HG02852 (cell line): ENCODE data around the gene SCD5.

Experiments
- ATAC-seq: cut with Tn5 transposase; IDR thresholded peaks from one replicate; pipeline ENCODE4 v1.9.1; 2021; ENCODE audit warnings: mild to moderate bottlenecking, moderate library complexity; ENCODE audit not compliant: unreplicated experiment

The SCD5 gene

DNA sequence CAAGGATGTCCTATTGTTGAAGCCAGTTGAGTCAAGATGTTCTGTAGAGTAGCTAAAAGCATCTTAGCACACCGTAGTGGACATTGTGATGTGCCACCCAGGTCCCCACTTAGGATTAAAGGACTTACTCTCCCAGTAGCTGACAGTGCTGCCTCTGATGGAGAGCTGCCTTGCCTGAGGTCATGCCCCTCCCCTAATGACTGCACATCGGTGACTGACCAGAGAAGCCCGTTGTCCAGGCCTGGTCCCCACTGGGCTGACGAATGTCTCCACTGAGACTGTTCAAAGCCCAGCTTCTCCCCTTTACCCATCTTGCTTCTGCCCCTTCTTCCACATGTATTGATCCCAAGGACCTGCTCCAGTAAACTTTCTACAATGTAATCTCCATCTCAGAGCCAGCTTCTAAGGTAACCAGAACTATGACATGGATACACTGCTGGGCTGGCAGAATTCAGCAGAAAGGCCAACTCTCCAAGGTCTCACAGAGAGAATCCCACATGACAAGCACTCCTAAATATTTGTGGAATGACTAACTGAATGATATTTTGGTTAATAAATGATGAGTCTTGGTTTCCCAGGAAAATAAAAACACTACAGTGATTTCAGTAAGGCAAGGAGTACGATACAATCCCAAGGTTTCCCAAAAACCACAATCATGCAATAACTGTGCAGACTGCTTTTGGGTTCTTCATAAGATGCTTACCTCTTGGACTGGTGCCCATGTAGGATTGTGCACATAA is 154.4 kb downstream of the SCD5 start:
- ATAC-seq: no peak

DNA sequence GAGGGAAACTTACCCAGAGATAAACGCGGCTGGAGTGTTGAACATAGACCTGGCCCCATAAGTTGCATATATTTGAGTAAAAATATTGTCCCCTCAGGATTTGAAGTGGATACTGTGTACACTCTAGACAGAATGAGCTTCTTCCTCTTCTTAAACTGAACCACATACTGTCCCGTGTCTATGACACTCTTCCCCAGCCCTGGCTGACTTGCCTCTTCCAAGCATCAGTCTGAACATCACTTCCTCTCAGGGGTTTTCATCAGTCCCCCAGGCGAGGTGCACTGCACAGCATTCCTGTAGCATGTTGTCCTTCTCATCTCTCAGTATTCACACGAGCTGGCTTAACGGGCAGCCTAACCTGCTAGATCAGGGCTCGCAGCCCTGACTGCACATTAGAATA is 156.3 kb downstream of the SCD5 start:
- no peak for ATAC-seq

DNA sequence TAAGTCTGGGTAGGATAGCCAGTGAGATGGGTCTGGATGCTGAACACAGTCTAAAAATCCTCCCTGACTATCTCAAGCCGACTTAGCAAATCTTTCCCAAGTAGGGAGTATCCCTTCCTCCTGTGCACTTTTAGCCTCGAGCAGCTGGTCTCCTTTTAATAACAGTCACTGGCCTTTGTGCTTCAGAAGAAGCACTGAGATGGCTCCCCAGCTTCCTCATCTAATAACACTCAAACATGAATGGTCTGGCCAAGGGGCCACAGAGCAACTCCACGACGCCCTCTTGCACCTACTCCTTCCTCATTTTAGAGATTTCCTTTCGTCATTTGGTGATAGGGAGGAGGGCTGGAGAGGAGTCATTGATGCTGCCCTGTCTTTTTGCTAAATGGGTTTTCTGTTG is 158.1 kb downstream of the SCD5 start:
- no peak for ATAC-seq

DNA sequence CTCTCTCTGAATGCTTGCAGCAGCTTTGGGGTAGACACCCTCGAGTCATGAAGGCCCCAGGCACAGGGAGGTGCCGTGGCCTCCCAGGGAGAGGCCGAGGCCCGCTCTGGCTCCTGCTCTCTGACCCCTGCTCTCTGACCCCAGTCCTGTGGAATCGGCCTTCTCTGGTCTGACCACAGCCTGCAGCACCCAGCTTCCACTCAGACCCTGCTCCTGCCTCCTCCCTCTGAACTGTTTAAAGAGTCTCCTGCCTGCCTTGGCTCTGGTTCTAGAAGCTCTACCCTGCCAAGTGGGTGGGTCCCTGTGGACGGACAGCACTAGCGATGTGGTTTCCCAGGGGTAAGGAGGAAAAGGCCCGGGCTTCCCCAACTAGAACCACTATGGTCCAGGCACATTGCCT is 158.6 kb downstream of the SCD5 start:
- no peak for ATAC-seq

DNA sequence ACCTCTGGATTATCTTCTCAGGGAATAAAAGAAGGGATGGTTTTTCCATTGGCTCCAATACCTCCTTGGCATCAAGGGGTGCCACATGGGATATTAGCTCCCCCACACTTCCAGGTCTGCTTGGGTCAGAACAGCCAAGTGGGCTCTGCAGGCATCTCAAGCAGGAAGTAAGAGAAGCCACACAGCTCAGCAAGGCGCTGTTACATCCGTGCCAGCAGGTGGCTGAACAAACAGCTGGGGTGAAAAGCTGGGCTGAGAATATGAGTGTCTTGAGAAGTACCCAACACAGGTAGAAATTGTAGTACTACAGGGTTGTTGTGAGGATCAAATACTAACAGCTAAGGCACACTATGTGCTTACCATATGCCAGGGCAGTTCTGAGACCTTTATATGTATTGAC is 160.1 kb downstream of the SCD5 start:
- no peak for ATAC-seq

DNA sequence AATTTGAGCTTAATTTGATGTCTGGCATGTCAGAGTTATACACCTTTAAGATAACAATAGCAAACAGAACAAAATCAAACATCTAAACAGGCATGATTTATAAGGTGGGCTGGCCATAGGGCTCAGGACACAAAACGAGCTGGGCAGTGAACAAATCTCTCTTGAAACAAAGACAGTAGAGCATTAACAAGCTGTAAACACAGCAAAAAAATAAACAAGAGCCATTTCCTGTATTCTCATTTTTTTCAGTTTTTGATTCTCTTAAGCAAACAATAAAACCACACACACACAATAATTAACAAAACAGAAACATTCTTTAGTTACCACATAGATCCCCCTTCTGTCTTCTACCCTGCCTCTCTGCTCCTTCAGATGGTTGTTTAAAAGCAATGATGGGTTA is 168.5 kb downstream of the SCD5 start:
- no peak for ATAC-seq

DNA sequence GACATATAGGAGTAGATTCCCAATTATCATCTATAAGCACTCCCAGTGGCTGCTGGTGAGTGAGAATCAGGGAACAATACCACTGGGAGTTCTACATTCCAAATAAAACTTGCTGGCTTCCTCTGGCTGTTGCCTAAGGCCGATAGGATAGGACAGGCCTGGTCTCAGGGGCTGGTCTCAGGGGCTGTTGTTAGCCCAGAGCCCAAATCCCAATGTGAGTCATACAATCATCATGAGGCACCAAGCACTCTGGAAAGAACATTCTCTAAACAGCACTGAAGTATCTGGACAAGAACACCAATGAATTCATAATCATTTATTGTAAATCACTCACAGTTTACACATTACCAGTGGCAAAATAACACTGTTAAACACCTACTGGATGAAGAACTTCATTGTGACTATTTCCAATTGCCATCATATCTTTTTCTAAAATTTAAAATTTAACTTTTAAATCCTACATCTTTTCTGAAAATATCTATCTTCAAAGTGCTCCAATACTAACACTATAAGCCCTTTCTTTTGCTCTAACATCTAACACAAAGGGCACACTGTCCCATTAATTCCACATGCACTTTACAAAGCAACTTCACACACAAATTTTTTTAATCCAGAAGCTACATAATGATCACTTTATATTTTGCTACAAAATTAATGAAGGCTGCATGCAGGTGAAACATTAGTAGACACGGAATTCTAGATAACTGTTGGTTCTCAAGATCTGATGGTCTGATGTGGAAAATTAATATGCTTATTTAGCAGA is 169.2 kb downstream of the SCD5 start:
- ATAC-seq: no peak

DNA sequence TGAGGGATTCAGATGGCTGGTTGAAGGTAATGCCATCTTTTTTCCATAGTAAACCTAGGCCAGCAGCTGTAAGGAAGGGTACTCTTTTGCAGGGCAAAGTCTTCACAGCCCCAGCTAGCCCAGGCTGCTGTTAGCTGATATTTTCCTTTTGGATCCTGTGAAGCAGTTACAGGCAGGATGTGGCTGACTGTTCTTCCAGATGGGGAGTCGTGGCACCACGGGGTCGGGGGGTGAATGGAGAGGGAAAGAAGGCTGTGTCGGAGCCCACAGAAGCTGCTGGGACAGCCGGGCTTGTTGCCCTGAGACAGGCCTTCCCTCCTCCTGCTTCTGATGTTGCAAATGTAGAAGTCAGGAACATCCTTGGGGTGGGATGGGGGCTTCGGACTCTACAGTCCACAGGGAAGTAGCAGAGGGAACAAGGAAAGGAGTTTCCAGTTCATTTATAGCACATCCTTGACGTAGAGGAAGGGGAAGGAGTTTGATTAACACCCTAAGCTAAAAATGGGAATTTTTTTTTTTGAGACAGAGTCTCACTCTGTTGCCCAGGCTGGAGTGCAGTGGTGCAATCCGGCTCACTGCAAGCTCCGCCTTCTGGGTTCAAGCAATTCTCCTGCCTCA is 172.2 kb downstream of the SCD5 start:
- ATAC-seq: no peak

DNA sequence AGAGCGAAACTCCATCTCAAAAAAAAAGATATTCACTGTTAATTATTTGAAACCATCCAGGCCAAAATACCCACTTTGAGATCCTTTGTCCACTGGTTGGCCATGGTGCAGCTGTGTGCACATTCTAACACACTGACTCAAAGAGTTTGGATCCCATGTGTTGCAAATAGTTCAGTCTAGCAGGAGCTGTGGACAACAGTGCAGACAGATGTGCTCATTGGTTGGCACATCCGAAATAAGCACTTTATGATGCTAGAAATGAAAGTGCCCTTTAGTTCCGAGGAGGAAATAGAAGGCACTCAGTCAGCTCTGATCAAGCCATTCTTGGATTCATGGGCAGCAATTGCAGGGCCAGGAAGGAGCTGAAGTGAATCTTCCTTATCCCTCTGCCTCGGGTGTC is 173.8 kb downstream of the SCD5 start:
- ATAC-seq: no peak

DNA sequence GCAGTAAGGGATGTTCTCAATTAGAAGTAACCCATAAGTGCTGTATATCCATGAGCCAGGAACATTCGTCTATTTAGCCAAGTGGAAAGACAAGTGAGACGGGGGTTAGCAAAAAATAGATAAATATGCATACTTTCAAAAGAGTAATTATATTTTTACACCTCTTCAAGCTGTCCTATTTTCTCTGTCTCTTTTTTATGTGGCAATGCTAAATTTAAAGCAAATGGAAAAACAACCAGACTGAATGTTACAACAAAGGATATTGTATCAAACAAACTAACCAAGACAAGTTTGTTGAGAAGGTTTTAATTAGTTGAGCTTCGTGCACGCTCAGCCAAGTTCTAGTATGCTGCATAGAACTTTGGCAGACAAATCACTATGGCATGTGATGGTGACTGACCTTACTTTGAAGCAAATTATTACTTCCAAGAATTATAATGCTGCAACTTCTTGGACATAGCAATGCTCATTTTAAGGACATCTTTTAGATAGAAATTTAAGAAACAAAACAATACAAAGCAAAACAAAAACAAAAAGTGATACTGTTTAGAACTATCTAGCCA is 175.4 kb downstream of the SCD5 start:
- no peak for ATAC-seq

DNA sequence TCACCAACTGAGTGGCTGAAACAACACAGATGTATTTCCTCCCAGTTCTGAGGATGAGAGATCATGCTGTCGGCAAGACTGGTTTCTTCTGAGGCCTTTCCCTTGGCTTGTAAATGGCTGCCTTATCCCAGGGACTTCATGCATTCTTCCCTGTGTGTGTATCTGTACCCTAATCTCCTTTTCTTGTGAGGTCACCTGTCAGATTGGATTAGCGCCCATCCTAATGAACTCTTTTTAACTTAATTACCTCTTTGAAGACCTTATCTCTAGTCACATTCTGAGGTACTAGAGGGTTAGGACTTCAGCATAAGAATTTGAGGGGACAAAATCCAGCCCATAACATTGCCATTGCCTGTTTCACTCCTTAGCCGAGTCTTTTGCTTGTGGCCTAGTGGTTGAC is 177.3 kb downstream of the SCD5 start:
- ATAC-seq: no peak

DNA sequence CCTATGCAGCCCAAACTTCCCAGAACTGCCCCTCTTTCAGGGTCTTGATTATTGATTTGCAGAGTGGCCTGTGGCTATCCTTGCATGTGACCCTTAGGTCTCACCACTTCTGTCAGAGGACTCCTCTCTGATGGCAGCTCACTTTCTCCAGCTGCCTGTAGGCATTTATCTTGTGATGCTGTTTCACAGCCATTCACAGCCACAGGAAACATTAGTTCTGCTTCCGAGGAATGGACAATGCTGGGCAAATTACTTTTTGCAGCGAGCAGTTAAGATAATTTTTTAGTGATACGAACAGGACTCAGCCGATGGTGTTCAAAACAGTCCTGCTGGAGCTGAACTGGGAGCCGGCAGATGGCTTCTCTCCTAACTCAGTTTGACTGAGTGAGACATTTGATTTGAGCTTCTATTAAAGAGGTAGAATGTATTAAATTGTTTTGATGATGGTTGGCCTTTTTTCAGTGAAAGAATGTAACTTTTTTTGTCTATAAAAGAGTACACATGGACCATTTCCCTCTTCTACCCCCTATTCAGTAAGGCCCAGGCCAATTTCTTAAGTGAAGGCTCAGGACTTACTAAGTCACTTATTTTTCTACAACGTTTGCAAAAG is 178.4 kb downstream of the SCD5 start:
- no peak for ATAC-seq

DNA sequence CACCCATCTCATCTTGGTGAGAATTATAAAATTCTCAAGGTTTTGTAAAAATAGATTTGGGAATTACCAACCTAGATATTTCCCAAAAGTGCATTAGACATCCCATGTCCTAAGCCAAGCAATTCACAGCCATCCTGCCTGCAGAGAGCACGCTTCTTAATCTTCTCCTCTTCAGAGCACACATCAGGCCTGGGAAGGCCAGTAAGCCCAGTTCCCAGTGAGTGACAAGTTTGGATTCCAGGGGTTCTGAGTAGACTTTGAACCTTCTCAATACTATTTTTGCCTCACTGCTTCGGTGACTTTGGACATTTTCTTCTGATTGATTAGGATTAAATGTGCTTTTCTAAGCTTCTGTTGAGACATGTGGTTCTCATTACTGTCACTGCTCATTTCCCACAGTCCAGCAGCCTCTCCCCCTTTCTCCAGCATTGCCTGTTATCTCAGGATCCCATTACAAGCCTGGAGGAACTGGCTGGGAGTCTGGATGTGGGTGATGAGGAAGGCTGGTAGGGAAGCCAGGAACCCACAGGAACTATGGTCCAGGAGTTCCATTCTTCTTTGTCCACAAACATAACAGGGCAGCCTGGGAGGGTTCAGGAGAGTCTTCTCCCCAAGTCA is 180.4 kb downstream of the SCD5 start:
- no peak for ATAC-seq

DNA sequence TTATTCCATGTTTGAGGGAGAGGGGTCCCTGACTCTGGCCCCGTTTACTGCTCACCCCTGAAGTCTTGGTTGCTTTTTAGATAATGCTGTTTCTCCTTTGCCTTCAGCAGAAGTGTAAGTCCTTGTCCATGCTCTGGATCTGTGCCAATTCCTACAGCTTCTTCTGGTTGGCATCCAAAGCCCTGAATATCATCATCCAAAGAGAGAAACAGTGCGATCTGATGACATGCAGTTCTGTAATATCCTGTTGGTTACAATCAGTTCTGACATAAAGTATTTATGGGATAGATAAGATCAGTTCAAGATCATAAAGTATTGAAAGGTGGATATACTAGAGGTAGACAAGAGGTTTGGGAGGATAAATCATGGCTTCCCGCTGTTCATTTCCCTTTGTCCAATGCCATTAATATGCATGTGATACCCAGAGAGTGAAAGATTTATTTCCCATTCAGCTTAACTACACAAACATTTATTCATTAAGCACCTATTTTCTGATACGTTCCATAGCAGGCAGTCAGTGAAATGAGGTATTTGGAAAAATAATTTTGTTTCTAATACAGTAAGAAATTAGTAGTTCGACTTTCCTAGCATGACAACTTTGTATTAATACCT is 183.7 kb downstream of the SCD5 start:
- ATAC-seq: no peak

DNA sequence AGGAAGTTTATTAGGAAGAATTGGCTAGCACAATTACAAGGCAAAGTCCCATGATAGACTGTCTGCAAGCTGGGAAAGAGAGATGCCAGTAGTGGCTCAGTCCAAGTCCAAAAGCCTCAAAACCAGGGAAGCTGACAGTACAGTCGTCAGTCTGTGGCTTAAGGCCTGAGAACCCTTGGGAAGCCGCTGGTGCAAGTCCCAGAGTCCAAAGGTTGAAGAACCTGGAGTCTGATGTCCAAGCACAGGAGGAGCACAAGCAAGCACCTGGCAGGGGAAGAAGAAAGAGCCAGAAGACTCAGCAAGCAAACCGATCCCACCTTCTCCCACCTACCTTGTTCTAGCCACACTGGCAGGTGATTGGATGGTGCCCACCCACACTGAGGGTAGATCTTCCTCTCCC is 185.5 kb downstream of the SCD5 start:
- ATAC-seq: no peak

DNA sequence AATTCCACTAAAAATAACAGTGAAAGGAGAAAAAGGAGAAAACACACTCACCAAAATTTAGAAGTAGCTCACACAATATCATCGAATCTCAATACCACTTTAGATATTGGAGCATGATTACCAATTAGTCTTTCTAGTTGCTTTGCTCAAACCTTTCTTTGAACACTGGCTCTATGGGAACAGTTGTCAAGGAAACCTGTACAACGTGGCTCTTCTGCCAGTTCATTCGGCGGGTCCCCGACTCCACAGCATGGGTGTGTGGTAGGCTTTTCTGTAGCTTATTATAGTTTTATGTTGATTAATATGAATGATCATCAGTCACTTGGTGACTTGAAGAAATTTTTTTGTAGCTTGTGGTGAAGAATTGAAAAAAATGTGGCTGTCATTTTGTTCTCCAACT is 186.6 kb downstream of the SCD5 start:
- ATAC-seq: no peak

DNA sequence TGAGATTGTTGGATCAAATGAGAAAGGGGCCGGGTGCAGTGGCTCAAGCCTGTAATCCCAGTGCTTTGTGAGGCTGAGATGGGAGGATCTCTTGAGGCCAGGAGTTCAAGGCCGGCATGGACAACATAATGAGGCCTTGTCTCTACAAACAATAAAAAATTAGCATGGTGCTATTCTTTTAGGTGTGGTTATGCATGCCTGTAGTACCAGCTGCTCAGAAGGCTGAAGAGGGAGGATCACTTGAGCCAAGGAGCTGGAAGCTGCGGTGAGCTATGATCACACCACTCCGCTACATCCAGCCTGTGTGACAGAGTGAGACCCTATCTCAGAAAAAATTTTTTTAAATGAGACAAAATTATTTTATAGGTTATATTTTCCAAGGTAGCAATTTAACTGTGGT is 187.1 kb downstream of the SCD5 start:
- no peak for ATAC-seq

DNA sequence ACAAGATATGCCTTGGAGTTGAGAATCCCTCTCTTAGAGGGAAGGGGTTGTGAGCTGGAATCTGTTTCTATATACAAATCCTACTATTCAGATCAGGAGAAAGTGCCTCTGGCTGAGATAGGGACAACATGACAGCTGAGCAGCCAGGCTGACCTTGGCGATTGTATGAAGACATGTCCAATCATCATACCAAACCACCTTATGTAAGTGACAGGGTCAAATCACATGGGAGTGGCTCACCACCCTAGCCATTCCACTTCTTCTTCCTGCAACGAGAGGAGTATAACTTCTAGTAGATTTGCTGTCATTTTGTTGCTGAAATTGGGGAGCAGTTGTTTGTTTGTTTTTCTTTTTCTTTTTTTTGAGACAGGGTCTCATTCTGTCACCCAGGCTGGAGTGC is 188.6 kb downstream of the SCD5 start:
- no peak for ATAC-seq

DNA sequence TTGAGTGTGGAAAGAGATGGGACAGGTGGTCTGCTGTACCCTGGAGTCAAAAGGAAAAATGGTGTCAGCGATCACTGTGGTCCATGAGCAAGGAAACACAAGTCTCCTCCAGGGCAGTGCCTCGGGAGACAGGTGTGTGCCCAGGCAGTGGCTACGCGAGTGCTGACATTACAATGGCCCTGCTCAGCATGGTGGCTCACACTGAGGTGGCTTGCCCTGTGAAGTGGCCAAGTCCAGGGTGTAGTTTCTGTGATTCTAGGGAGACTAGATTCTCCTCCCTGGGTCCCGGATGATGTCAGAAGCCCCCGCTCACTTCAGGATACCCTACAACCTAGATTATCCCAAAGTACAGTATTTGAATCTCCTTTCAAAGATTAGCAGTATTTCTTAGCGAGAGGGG is 192.0 kb downstream of the SCD5 start:
- no peak for ATAC-seq

DNA sequence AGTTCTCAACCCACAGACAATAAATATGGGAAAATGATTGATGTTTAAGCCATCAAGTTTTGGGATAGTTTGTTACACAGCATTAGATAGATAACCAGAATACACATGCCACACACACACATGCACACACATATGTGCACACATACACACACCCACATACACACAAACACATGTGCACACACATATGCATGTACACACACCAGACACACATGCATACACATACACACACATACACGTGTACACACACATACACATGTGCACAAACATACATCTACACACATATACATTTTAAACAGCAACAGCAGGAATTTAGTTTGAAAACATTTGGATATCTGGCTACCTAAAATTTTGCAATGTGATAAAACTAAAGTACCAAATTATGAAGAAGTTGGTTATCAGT is 194.1 kb downstream of the SCD5 start:
- ATAC-seq: no peak
